ENCODE results near the gene ZBTB25. TPM values are rescaled to one million over a fixed set of nuclear protein-coding genes. Genes with fewer than 3 reads are reported as not detected.

The ZBTB25 gene
- polyA plus RNA-seq, 1 of the 3 experiments (the other 2 are of a cell fraction) = 4.5 TPM

GRCh38 chr14:64540208-64541202 lies 36.9 kb upstream of the ZBTB25 start, which contains the start of gene HSPA2:
Gene HSPA2, plus strand, starts transcription at chr14:64540741. Its CDS starts 109 bp downstream, at chr14:64540850.
- Histone ChIP-seq H3K9ac (peak within 1 kb of the TSS; percentile 83), H4K20me1 (ENCODE audit: insufficient read depth) (no peaks in the 10 kb centered on the region), H3F3A (replicated peaks; ENCODE audit: insufficient read depth) (peaks cover 23% of the 10 kb centered on the region), H3K4me1 (ENCODE audit: control insufficient read depth in 1 of 2, insufficient read depth in 2 of 2, low read depth in 1 of 2, low read length in 1 of 2) (peaks cover 0 to 5% of the 10 kb centered on the region in 2 experiments; a peak in 2 of 4 replicates), H2AFZ (ENCODE audit: low read depth) (peak within 1 kb of the TSS; percentile 84), H3K4me3 (ENCODE audit: low read depth in 2 of 2, low read length in 1 of 2) (peak within 1 kb of the TSS; percentile 61 to 65), H3K27me3 (ENCODE audit: insufficient read depth) (no peaks in the 10 kb centered on the region), H3K36me3 (replicated peaks in 1 of 2; ENCODE audit: control insufficient read depth in 1 of 2, insufficient read depth in 2 of 2, low read length in 1 of 2) (no peaks in the 10 kb centered on the region), H3K4me2 (peak within 1 kb of the TSS; percentile 70), H3K27ac (ENCODE audit: low read depth in 2 of 2, low read length in 1 of 2) (peak within 1 kb of the TSS; percentile 79 to 94), H3K9me2 (no peaks in the 10 kb centered on the region), H3K79me2 (ENCODE audit: insufficient read depth) (no peaks in the 10 kb centered on the region), H3K9me3 (no peaks in the 10 kb centered on the region)
- 26% methylated on average over 51 of the region's 79 CpGs for WGBS (ENCODE audit: low lambda C conversion rate)
- ChIA-PET POLR2A (interaction anchor here (0.6 to 1.5 kb wide), 11 partner anchors 9 to 562 kb away, joined by 3 to 7 read pairs (median 4); partner anchors contain the start of genes MAX and ZBTB1), CTCF (interaction anchor here (0.6 to 1.5 kb wide), 10 partner anchors 9 to 228 kb away, joined by 3 to 16 read pairs (median 4); partner anchors contain the start of gene AKAP5)
- peak; percentile 98 for DNase-seq
- no peak for TF ChIP-seq USF2 (IDR thresholded peaks at IDR 0.05; ENCODE audit: borderline replicate concordance, low read depth, low read length)
- TF ChIP-seq YY1 (IDR thresholded peaks at IDR 0.05; ENCODE audit: low read depth) = no peak
- TF ChIP-seq GABPA (IDR thresholded peaks at IDR 0.05; ENCODE audit: low read depth) = no peak
- peak; percentile 80 for TF ChIP-seq IRF3 (IDR thresholded peaks at IDR 0.05; ENCODE audit: low read depth, low read length)
- no peak for TF ChIP-seq ZBTB33 (IDR thresholded peaks at IDR 0.05; ENCODE audit: borderline replicate concordance, low read depth)
- TF ChIP-seq GATA2 (CRISPR knock-in tag; IDR thresholded peaks at IDR 0.05) = no peak
- TF ChIP-seq NRF1 (IDR thresholded peaks at IDR 0.05; ENCODE audit: low read depth, low read length) = peak; percentile 9; the same call in 1 of the 2 replicates
- no peak for TF ChIP-seq ELF1 (IDR thresholded peaks at IDR 0.05)
- TF ChIP-seq SMC3 (IDR thresholded peaks at IDR 0.05; ENCODE audit: low read depth, low read length) = peak; percentile 87
- peak; percentile 55 for TF ChIP-seq CHD2 (IDR thresholded peaks at IDR 0.05; ENCODE audit: low read length, partially characterized antibody)
- peak; percentile 79 for TF ChIP-seq MAX (IDR thresholded peaks at IDR 0.05; ENCODE audit: low read depth)
- peak; percentile 89 for TF ChIP-seq TAF1 (IDR thresholded peaks at IDR 0.05; ENCODE audit: borderline replicate concordance, low read depth, low read length)
- TF ChIP-seq CTCF (IDR thresholded peaks at IDR 0.05) = peak; percentile 73
- TF ChIP-seq USF1 (IDR thresholded peaks at IDR 0.05; ENCODE audit: borderline replicate concordance, low read depth) = no peak
- TF ChIP-seq MXI1 (IDR thresholded peaks at IDR 0.05; ENCODE audit: low read depth, low read length) = peak; percentile 79
- TF ChIP-seq TEAD4 (IDR thresholded peaks at IDR 0.05; ENCODE audit: borderline replicate concordance, insufficient read depth) = no peak
- TF ChIP-seq POLR2AphosphoS5 (IDR thresholded peaks at IDR 0.05; ENCODE audit: low read depth, low read length) = peak; percentile 99
- TF ChIP-seq REST (IDR thresholded peaks at IDR 0.05; ENCODE audit: low read depth, low read length) = 0 out of 2 replicates have a peak, but pooled peaks have one; percentile 19
- TF ChIP-seq NFIC (IDR thresholded peaks at IDR 0.05; ENCODE audit: borderline replicate concordance) = no peak

Data from SK-N-SH (cell line).